HepG2 (cell line): ENCODE data around the gene NT5M. TPM values are rescaled to one million over a fixed set of nuclear protein-coding genes. Genes with fewer than 3 reads are reported as not detected.

ENCODE experiments used
- BRF2 ChIP-seq: sonication (generic); formaldehyde crosslinking; IDR thresholded peaks from 2 replicates; pipeline ENCODE4 v1.8.1; 2022; ENCODE audit warnings: mild to moderate bottlenecking, missing genetic modification reagents
- KDM2A ChIP-seq: sonication (generic); formaldehyde crosslinking; IDR thresholded peaks from 2 replicates; pipeline ENCODE4 v1.4.0; 2020; ENCODE audit warnings: low read depth, missing genetic modification reagents, borderline replicate concordance
- MTA1 ChIP-seq: sonication (generic); formaldehyde crosslinking; IDR thresholded peaks from 2 replicates; pipeline ENCODE4 v1.4.0; 2020; ENCODE audit warnings: missing genetic modification reagents, mild to moderate bottlenecking, borderline replicate concordance
- MYC ChIP-seq: sonication (generic); formaldehyde crosslinking; IDR thresholded peaks from 2 replicates; pipeline ENCODE4 v1.9.0; 2021; ENCODE audit warnings: missing genetic modification reagents, borderline replicate concordance
- SNAPC4 ChIP-seq: sonication (generic); formaldehyde crosslinking; IDR thresholded peaks from 2 replicates; pipeline ENCODE4 v1.4.0; 2020; ENCODE audit warnings: mild to moderate bottlenecking, missing genetic modification reagents
- SP2 ChIP-seq: sonication (generic); formaldehyde crosslinking; IDR thresholded peaks from 2 replicates; pipeline ENCODE4 v1.5.1; 2020; ENCODE audit warnings: mild to moderate bottlenecking, missing genetic modification reagents
- YEATS4 ChIP-seq: sonication (generic); formaldehyde crosslinking; IDR thresholded peaks from 2 replicates; pipeline ENCODE4 v1.4.0; 2020; ENCODE audit warnings: missing genetic modification reagents, borderline replicate concordance
- ZNF335 ChIP-seq: sonication (generic); formaldehyde crosslinking; IDR thresholded peaks from 2 replicates; pipeline ENCODE4 v1.4.0; 2020; ENCODE audit warnings: missing genetic modification reagents
- ZNF616 ChIP-seq: sonication (generic); formaldehyde crosslinking; IDR thresholded peaks from 2 replicates; pipeline ENCODE4 v1.5.0; 2020; ENCODE audit warnings: low read depth, mild to moderate bottlenecking, missing genetic modification reagents
- polyA plus RNA-seq, 8 experiments: library from polyadenylated mRNA; depleted of rRNA in 3 of 8; stranded (reverse) in 7 of 8; unstranded in 1 of 8; fragments of >200 nt; fragmentation: Illumina TruSeq in 4 of 8; extraction: Trizol in 4 of 8; gene quantifications; 2 replicates each; pipeline versions ENCODE4 v1.2.1 to v1.2.3, GENCODE V29; 2011 to 2016; ENCODE audit warnings: low read depth in 4 of 8, missing spikeins in 1 of 8, mixed read lengths in 1 of 8; ENCODE audit not compliant: insufficient read depth in 1 of 8
- total RNA-seq, 5 experiments: library from RNA; depleted of rRNA; stranded (reverse); fragments of >200 nt; fragmentation: Illumina TruSeq; extraction: Trizol; gene quantifications; 2 replicates each; pipeline ENCODE4 v1.2.3, GENCODE V29; 2016; ENCODE audit warnings: low read depth in 1 of 5
- TF ChIP-seq, protein P1 (sequence below): sonication (generic); formaldehyde crosslinking; IDR thresholded peaks from 2 replicates; pipeline ENCODE4 v1.4.0; 2020; ENCODE audit warnings: missing genetic modification reagents
- TF ChIP-seq, protein P2 (sequence below): sonication (generic); formaldehyde crosslinking; IDR thresholded peaks from 2 replicates; pipeline ENCODE4 v1.5.1; 2020; ENCODE audit warnings: mild to moderate bottlenecking, missing genetic modification reagents, borderline replicate concordance
- TF ChIP-seq, protein P3 (sequence below), 2 experiments: sonication (generic) in 1 of 2; formaldehyde crosslinking in 1 of 2; IDR thresholded peaks; 2 replicates each; pipeline versions ENCODE4 v1.5.1 to v1.6.1; 2011 to 2020; ENCODE audit warnings: borderline replicate concordance in 1 of 2, low read depth in 1 of 2, low read length in 1 of 2, mild to moderate bottlenecking in 1 of 2, missing genetic modification reagents in 1 of 2, moderate library complexity in 1 of 2

NT5M gene
- total and polyA plus RNA-seq, 2 of the 13 experiments (the other 11 are each of a cell fraction or from before 2014, with no cell fraction given) = 0.55 to 0.78 TPM

DNA sequence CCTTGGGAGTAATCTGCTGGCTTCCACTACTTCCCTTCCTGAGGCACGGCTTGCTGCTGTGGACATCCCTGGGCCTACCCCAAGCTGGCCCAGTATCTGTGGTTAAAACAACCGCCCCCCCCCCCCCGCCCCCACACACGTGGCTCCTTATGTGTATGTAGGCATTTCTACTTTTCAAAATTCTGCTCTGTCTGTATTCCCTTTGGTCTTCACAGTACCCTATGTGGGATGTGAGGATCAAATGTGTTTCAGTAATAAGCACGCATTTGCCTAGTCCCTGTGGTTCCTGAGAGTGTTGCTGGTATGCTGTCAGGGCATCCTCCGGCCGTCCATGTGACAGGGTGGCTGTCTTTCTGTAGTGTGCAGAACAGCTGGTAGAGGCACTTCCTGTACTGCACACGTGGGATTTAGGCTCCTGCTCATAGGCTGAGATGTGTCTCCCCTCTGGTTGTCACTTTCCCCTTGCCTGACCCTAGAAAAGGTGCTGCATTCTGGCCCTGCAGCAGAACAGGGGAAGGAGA lies 2.2 kb downstream of the NT5M start (continued):
- TF ChIP-seq KDM2A (CRISPR knock-in tag) (peak; percentile 22; the same call in 1 of the 2 replicates), SP2 (CRISPR knock-in tag) (no peak), ZNF616 (CRISPR knock-in tag) (no peak), YEATS4 (no peak), BRF2 (CRISPR knock-in tag) (no peak), MTA1 (CRISPR knock-in tag) (no peak), ZNF335 (CRISPR knock-in tag) (no peak), SNAPC4 (CRISPR knock-in tag) (no peak), MYC (CRISPR knock-in tag) (0 out of 2 replicates have a peak, but pooled peaks have one; percentile 30)
- TF ChIP-seq, protein P1, sequence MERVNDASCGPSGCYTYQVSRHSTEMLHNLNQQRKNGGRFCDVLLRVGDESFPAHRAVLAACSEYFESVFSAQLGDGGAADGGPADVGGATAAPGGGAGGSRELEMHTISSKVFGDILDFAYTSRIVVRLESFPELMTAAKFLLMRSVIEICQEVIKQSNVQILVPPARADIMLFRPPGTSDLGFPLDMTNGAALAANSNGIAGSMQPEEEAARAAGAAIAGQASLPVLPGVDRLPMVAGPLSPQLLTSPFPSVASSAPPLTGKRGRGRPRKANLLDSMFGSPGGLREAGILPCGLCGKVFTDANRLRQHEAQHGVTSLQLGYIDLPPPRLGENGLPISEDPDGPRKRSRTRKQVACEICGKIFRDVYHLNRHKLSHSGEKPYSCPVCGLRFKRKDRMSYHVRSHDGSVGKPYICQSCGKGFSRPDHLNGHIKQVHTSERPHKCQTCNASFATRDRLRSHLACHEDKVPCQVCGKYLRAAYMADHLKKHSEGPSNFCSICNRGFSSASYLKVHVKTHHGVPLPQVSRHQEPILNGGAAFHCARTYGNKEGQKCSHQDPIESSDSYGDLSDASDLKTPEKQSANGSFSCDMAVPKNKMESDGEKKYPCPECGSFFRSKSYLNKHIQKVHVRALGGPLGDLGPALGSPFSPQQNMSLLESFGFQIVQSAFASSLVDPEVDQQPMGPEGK (CRISPR knock-in tag) = no peak
- TF ChIP-seq, protein P2, sequence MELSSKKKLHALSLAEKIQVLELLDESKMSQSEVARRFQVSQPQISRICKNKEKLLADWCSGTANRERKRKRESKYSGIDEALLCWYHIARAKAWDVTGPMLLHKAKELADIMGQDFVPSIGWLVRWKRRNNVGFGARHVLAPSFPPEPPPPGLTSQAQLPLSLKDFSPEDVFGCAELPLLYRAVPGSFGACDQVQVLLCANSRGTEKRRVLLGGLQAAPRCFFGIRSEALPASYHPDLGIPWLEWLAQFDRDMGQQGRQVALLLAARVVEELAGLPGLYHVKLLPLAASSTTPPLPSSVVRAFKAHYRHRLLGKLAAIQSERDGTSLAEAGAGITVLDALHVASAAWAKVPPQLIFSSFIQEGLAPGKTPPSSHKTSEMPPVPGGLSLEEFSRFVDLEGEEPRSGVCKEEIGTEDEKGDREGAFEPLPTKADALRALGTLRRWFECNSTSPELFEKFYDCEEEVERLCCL (CRISPR knock-in tag) = no peak
- TF ChIP-seq, protein P3, sequence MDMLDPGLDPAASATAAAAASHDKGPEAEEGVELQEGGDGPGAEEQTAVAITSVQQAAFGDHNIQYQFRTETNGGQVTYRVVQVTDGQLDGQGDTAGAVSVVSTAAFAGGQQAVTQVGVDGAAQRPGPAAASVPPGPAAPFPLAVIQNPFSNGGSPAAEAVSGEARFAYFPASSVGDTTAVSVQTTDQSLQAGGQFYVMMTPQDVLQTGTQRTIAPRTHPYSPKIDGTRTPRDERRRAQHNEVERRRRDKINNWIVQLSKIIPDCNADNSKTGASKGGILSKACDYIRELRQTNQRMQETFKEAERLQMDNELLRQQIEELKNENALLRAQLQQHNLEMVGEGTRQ (IDR thresholded peaks at IDR 0.05; ENCODE audit: low read depth, low read length) = peak; percentile 70
- TF ChIP-seq, protein P3 (CRISPR knock-in tag; IDR thresholded peaks at IDR 0.05; ENCODE audit: borderline replicate concordance) = peak; percentile 29; the same call in 1 of the 2 replicates
